ENCODE measurements around the gene ZNF391.
"Not testable (repeated sequence)": the region's sequence is repeated elsewhere in the genome, so short reads cannot be mapped to it uniquely, and the experiment has no call there.

ZNF391 gene

GRCh38 chr6:27374824-27375612 lies 13.5 kb upstream of the ZNF391 start:
- no peak for TF ChIP-seq CTCF (conservative IDR thresholded peaks at IDR 0.05; ENCODE audit: low read depth, low read length)

GRCh38 chr6:27375613-27376079 lies 12.9 kb upstream of the ZNF391 start:
- TF ChIP-seq CTCF (conservative IDR thresholded peaks at IDR 0.05; ENCODE audit: low read depth, low read length): no peak
- DNase-seq (ENCODE audit: low read depth): no peak
- H3K4me3 ChIP-seq (ENCODE audit: low read length): no peak overlapping the region

More at GRCh38 chr6:27374824-27375612, 13.5 kb upstream of the ZNF391 start:
- DNase-seq (ENCODE audit: low read depth): peak; percentile 14
- peak overlapping the region; percentile 59 for H3K4me3 ChIP-seq (ENCODE audit: low read length)

- not testable (repeated sequence) for H3K4me3 ChIP-seq (ENCODE audit: low read length); DNase-seq (ENCODE audit: low read depth)
These were observed 10.2 kb upstream of the ZNF391 start for GRCh38 chr6:27378406-27378805.

GRCh38 chr6:27381001-27381400 lies 7.6 kb upstream of the ZNF391 start:
- not testable (repeated sequence) for H3K4me3 ChIP-seq (ENCODE audit: low read length); DNase-seq (ENCODE audit: low read depth)

- no peak for TF ChIP-seq CTCF (conservative IDR thresholded peaks at IDR 0.05; ENCODE audit: low read depth, low read length)
- DNase-seq (ENCODE audit: low read depth): no peak
These were observed 5.5 kb upstream of the ZNF391 start for GRCh38 chr6:27383011-27383410.

GRCh38 chr6:27383481-27383880 lies 5.1 kb upstream of the ZNF391 start:
- DNase-seq (ENCODE audit: low read depth): no peak
- no peak for TF ChIP-seq CTCF (conservative IDR thresholded peaks at IDR 0.05; ENCODE audit: low read depth, low read length)
- no peak overlapping the region for H3K4me3 ChIP-seq (ENCODE audit: low read length)

More at GRCh38 chr6:27383011-27383410, 5.5 kb upstream of the ZNF391 start:
- H3K4me3 ChIP-seq (ENCODE audit: low read length): no peak overlapping the region

- no peak for TF ChIP-seq CTCF (conservative IDR thresholded peaks at IDR 0.05; ENCODE audit: low read depth, low read length)
- no peak overlapping the region for H3K4me3 ChIP-seq (ENCODE audit: low read length)
- DNase-seq (ENCODE audit: low read depth): no peak
These were observed 4.1 kb downstream of the ZNF391 start for GRCh38 chr6:27392623-27393022.

GRCh38 chr6:27394073-27394472 lies 5.5 kb downstream of the ZNF391 start:
- no peak for TF ChIP-seq CTCF (conservative IDR thresholded peaks at IDR 0.05; ENCODE audit: low read depth, low read length)
- no peak for DNase-seq (ENCODE audit: low read depth)

More at GRCh38 chr6:27394073-27394472, 5.5 kb downstream of the ZNF391 start:
- no peak overlapping the region for H3K4me3 ChIP-seq (ENCODE audit: low read length)

All from retinal pigment epithelial cell (primary cell).